Ramos (cell line): Measurements from ENCODE around the gene AMBRA1.

Source experiments
- in situ Hi-C: fragments of 300-500 bp; cut with MboI; formaldehyde crosslinking; loops from one replicate; pipeline ENCODE4 v1.14.3; 2022; ENCODE audit warnings: low sequenced_read_pairs; ENCODE audit not compliant: unreplicated experiment

The AMBRA1 gene

DNA sequence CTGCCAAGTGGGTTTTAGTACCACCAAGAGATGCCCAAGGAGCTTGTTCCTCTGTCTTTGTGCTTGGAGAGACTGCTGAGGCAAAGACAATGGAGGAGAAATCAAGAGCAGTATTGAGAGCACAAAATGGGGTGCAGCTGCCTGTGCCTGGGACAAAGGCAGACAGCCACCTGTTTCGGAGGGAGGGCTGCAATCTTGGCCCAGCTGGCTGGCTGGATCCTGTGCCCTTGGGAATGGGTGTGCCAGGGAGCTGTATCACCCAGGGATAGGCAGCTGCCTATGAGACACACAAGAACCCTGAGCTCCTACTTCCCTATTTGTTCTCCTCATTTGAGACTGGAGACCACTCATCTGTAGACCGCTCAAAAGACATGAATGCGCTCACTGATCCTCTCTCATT lies 178.9 kb downstream of the AMBRA1 start:
- in situ Hi-C loops, result no loop called here

GRCh38 chr11:46414466-46414796 lies 179.4 kb downstream of the AMBRA1 start:
- in situ Hi-C loops, result no loop called here

DNA sequence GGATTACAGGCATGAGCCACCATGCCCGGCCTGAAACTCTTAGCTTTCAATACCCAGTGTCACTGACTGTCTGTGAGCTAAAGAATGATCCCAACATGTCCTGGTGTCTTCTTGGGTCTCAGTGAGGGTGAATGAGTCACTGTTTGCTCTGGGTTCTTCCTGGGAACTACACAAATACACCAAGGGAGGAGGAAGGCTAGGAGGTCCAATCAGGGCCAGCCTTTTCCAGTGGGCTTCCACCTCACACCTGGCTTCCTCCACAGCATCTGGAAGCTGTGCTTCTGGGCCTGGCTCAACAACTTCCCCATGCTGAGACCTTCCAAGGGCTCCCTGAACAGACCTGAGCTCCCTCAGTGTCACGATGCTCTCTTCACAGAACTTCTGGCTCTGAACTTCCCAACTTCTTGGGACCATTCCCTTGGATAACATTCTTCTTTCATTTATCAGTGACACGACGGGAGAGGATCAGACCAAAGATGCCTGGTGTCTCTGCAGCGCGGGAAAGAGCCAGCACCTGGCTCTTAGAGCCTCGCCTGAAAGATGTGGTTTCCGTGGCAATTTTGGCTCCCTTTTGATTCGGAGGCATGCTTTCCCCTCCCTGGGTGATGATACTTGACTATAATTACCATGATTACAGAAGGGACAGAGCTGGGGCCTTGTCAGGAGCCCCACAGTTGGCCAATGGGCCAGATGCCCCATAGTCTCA lies 179.9 kb downstream of the AMBRA1 start:
- in situ Hi-C loops, result no loop called here

DNA sequence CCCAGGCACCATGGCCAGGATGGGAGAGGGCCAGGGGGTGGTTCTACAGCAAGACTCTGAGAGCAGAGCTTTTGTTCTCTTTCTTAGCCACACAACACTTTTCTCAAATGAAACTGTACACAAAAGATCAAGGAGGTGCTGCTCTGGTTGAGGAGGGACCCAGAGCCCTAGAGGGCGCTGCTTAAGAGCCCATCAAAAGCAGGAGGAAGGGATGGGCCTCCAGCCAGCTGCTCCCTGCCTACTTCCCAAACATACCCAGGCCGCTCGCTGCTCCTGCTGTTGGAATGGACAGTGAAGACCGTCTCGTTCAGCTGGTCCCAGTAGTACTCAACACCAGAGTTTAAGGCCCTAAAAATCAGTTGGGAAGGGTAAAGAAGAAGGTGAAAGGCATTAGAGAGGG lies 183.8 kb downstream of the AMBRA1 start:
- in situ Hi-C loops, result no loop called here

DNA sequence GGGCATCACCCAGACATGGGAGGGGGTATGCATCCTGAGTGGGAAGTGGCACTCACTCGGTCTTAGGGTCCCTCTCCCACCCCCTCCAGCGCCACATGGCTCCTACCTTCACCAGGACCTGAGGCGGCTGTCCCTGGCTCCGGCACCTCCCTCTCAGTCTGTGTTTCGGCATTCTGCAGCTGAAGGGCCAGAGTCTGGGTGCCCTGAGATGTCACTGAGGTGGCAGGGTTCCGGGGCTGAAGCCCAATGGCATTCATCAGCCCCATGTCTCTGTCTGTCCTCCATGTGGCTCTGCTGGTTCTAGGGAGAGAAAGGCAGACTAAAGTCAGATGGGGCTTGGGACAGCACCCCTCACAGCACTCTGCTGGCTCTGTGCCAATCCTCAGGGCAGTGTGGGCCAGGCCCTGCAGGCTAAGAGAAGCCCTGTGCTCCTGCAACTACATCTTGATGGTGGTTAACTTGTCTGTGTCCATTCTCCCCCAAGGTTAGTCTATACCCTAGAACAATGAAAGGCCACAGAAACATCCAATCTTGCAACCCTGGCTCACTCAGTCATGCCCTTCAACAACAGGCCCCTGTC lies 185.3 kb downstream of the AMBRA1 start:
- in situ Hi-C loops, result no loop called here

- in situ Hi-C loops, result no loop called here
Measured at GRCh38 chr11:46407635-46408034, 186.2 kb downstream of the AMBRA1 start.

GRCh38 chr11:46404476-46405017 lies 189.3 kb downstream of the AMBRA1 start:
- in situ Hi-C loops, result no loop called here

- in situ Hi-C loops, result no loop called here
Measured at GRCh38 chr11:46402957-46403902, 190.6 kb downstream of the AMBRA1 start.

- in situ Hi-C loops, result no loop called here
Measured at GRCh38 chr11:46397526-46397925, 196.3 kb downstream of the AMBRA1 start.

DNA sequence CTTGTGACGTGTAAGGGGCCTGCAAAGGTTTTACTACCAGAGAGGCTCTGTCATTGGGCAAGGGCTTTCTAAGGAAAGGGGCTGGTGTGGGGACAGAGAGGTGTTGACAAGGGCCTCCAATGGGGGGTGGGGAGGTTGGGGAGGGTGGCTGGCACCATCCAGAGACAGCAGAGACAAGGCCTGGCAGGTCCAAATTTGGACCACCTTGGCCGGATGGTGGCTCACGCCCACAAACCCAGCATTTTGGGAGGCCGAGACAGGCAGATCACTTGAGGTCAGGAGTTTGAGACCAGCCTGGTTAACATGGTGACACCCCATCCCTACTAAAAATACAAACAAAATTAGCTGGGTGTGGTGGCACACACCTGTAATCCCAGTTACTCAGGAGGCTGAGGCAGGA lies 200.1 kb downstream of the AMBRA1 start:
- in situ Hi-C loops, result no loop called here

DNA sequence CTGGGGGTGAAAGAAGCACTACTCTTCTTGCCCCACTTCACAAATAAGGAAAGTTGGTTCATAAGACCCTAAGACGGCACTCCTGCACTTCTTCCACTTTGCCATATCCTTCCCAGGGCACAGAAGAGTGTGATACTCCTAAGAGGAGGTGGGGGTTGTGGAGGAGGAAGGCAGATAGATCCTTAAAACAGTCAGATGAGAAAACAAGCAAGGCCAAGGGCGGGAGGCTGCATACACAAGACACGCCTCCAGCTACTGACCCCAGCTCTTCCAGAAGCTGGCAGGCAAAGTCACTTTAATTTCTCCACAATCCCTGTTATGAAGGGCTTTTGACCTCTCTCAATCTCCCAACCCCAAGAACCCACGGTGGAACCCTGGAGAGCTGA lies 200.6 kb downstream of the AMBRA1 start:
- in situ Hi-C loops, result no loop called here

DNA sequence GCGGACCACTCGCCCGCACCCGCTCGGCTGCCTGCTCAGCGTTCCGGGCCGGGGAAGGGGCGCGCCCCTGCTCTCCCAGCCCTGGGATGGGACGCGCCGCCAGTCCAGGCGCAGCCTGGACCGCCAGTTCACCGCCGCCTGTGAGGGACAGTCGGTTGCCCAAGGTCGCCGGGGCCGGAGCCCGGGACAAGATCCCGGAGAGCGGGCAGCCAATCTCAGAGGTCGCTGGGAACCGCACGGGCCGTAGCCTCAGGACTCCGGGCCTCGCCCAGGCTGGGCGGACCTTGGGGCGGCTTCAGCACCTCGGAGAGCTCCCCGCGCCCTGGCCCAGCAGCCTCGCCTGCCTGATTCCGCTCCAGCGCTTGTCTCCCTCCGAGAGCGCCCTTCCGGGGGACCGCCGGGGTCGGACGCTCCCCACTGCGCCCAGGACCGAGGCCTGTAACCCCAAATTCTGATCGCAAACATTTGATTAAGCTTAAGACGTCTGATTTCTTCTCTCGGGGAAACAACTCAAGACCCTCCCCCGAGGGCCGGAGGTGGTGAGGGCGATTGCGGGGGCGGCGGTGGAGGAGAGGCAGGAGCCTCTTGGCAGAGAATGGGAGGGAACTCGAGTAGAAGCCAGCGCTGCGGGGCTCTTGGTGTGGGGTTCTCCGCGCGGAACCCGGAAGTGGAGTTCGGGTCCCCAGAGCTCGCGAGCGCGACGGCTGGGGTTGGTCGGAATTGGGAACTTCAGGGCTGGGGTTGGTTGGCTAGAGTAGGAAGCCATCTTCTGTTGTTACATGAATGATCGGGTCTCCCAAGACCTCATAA lies 201.2 kb downstream of the AMBRA1 start:
- in situ Hi-C loops, result no loop called here

DNA sequence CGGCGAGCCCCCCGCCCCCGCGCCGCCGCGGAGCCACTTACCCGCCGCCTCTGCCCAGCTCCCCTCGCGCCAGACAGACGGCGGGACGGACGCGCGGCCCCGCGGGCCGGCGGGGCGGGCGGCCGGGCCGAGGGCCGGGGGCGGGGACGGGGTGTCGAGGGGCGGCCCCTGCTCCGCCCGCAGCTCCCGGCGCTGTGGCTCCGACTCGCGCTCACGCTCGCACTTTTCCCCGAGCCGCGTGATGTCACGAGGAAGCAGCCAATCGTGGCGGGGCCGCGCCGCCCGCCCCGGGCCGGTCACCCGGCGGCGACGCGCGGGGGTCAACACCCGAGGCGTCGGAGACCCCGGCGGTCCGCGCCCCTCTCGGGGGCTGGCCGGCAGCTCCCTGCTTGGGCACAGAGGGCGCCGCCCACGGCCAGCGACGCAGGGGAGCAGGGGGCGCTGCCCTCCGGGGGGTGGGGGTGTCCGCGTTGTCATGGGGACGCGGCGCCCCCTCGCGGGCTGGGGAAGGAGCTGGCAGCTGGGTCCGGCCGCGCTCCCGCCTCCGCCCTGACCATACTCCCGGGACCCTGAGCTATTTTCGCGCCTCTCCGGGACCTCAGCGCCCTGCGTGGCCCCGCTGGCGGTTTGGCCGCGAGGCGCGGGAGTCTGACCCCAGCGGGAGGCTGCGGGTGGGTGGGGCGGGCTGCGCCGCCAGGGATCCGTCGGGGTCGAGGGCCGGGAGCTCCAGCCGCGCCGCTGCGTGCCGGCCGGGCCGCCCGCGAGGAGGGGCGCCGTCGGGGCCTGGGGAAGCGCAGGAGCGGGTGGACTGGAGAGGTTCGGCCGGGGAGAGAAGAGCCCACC lies 202.0 kb downstream of the AMBRA1 start, which contains the start of gene CHRM4:
Gene CHRM4 (minus strand): TSS at position 199 of the 843 bp plus-strand sequence. CDS start 5,219 bp downstream, outside the sequence.
- in situ Hi-C loops, result no loop called here

- in situ Hi-C loops, result no loop called here
Measured at GRCh38 chr11:46391186-46391577, 202.6 kb downstream of the AMBRA1 start.

DNA sequence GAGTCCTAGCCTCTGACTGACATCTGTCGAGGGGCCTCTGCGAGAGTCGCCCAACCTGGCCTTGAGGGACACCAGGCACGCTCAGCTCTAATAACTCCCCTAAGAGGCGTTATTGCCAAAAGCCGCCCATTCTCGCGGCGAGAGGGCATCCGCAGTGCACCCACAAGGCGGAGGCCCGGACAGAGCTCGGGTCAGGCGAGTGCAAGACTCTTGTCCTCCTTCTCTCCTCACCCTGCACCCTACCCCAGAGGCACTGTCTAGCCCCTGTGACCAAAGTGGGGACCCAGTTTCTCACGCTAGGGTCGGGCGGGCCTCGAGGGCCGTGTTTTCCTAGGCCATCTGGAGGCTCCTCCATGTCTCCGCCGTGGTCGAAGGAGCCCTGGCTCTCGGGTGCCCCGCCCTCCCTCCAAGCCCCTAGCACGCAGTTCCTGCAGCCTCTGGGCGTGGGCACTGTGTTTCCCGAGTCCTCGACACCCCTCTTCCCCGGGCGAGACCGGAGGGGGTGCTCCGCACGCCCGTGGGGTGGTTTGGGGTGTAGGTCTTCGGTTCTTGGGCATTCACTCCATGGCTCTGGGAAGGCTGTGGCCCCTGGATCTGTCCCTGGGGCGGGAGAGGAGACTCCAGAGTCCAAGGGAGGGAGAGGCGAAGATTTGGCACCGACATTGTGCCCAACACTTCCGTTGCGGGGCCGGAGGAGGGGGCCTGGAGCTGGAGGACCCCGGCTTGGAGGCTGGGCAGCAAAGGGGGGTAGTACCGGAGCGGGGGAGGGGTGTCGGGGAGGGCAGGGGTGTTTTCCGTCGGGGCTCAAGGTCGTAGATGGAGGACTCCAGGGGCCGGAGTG lies 203.3 kb downstream of the AMBRA1 start:
- in situ Hi-C loops, result no loop called here

- in situ Hi-C loops, result loop anchor here (10.0 kb wide), 1 partner anchor 55 kb away; no protein-coding TSS in a partner anchor
Measured at GRCh38 chr11:46389450-46390330, 204.1 kb downstream of the AMBRA1 start.
